Muscle of arm (tissue), 12 donors: ENCODE measurements around the gene RAG2. TPM values are rescaled to one million over a fixed set of nuclear protein-coding genes. Genes with fewer than 3 reads are reported as not detected.

ENCODE experiments used
- DNase-seq: peaks from one replicate; pipeline ENCODE4 v3.0.0-alpha.2; 2013
- polyA plus RNA-seq, 12 donors: library from polyadenylated mRNA; unstranded; fragments of 120-200 nt; gene quantifications; one replicate each; pipeline ENCODE4 v1.2.1, GENCODE V29; 2013; ENCODE audit not compliant: insufficient read length in 12 of 12

The RAG2 gene
- polyA plus RNA-seq, 12 donors = 0.09 to 1.5 (median 0.50) TPM; not detected in 3

GRCh38 chr11:36550385-36551115 lies 47.5 kb downstream of the RAG2 start:
- DNase-seq = no peak

Other genes starting within 250 kb of the RAG2 start
- 10 to 100 TPM in 11 of 12 donors, not detected in 1; 15.7 to 22.3 (median 20.4) TPM for gene TRAF6, start 88.0 kb downstream of the RAG2 start, polyA plus RNA-seq
- 10 to 100 TPM in 5 of 12 donors, 1 to 10 TPM in 6, not detected in 1; 5.9 to 22.4 (median 10.0) TPM for gene RAG1, start 30.2 kb downstream of the RAG2 start, polyA plus RNA-seq
- gene IFTAP, start 3.7 kb downstream of the RAG2 start, polyA plus RNA-seq = 10 to 100 TPM in 11 of 12 donors, not detected in 1; 36.9 to 64.9 (median 48.2) TPM